Mesendoderm (in vitro differentiated cells): ENCODE measurements around the gene RASSF10.

Experiments
- DNase-seq: peaks from one replicate; pipeline ENCODE4 v3.0.0; 2013
- H2AK5ac ChIP-seq: 2 replicates; pipeline ENCODE4 v1.6.1; 2013; ENCODE audit warnings: low read length, inconsistent platforms
- H2BK120ac ChIP-seq: 2 replicates; pipeline ENCODE4 v1.6.1; 2013; ENCODE audit warnings: low read depth, mild to moderate bottlenecking, low read length, moderate library complexity, mixed read lengths
- H2BK15ac ChIP-seq: replicated peaks from 2 replicates; pipeline ENCODE4 v1.6.1; 2013; ENCODE audit warnings: low read depth, mild to moderate bottlenecking, moderate library complexity
- H2BK5ac ChIP-seq: 2 replicates; pipeline ENCODE4 v1.6.1; 2013; ENCODE audit warnings: low read length, inconsistent platforms
- H3K18ac ChIP-seq: 2 replicates; pipeline ENCODE4 v1.6.1; 2013; ENCODE audit warnings: mild to moderate bottlenecking, low read length, mixed read lengths
- H3K23ac ChIP-seq: one replicate; pipeline ENCODE4 v1.6.1; 2013; ENCODE audit warnings: low read length
- H3K27ac ChIP-seq: 2 replicates; pipeline ENCODE4 v1.5.1; 2013; ENCODE audit warnings: low read depth, mild to moderate bottlenecking, inconsistent platforms, low read length, moderate library complexity
- H3K27me3 ChIP-seq: 2 replicates; pipeline ENCODE4 v1.6.1; 2013; ENCODE audit warnings: low read length, control low read depth, mild to moderate bottlenecking, inconsistent platforms; ENCODE audit not compliant: insufficient read depth, poor library complexity
- H3K36me3 ChIP-seq: 2 replicates; pipeline ENCODE4 v1.6.1; 2013; ENCODE audit warnings: low read length, inconsistent platforms; ENCODE audit not compliant: control insufficient read depth, insufficient read depth
- H3K4ac ChIP-seq: one replicate; pipeline ENCODE4 v1.6.1; 2013; ENCODE audit warnings: low read depth, mild to moderate bottlenecking, low read length, moderate library complexity
- H3K4me1 ChIP-seq: 2 replicates; pipeline ENCODE4 v1.6.1; 2013; ENCODE audit warnings: low read depth, low read length, inconsistent platforms; ENCODE audit not compliant: control insufficient read depth
- H3K4me2 ChIP-seq: 2 replicates; pipeline ENCODE4 v1.6.1; 2013; ENCODE audit warnings: low read length
- H3K4me3 ChIP-seq: 2 replicates; pipeline ENCODE4 v1.5.1; 2013; ENCODE audit warnings: mild to moderate bottlenecking, low read length
- H3K56ac ChIP-seq: one replicate; pipeline ENCODE4 v1.6.1; 2013; ENCODE audit warnings: low read length
- H3K79me1 ChIP-seq: 2 replicates; pipeline ENCODE4 v1.6.1; 2013; ENCODE audit warnings: low read length, inconsistent platforms
- H3K79me2 ChIP-seq: 2 replicates; pipeline ENCODE4 v1.6.1; 2013; ENCODE audit warnings: mild to moderate bottlenecking, low read length; ENCODE audit not compliant: control insufficient read depth, insufficient read depth
- H3K9ac ChIP-seq: 2 replicates; pipeline ENCODE4 v1.6.1; 2013; ENCODE audit warnings: low read length, inconsistent platforms
- H4K5ac ChIP-seq: one replicate; pipeline ENCODE4 v1.6.1; 2013; ENCODE audit warnings: low read length
- H4K8ac ChIP-seq: one replicate; pipeline ENCODE4 v1.6.1; 2013; ENCODE audit warnings: low read depth, mild to moderate bottlenecking, control low read depth, low read length, moderate library complexity
- WGBS: extraction: QIAGEN DNeasy Blood & Tissue Kit; methylation state at CpG from one replicate; pipeline ENCODE4 v1.1.7; 2013; ENCODE audit warnings: low lambda C conversion rate, missing lambda C conversion rate; ENCODE audit not compliant: insufficient coverage; ENCODE audit errors: extremely low coverage; 5-methylcytosine and 5-hydroxymethylcytosine counted together

RASSF10 gene

DNA sequence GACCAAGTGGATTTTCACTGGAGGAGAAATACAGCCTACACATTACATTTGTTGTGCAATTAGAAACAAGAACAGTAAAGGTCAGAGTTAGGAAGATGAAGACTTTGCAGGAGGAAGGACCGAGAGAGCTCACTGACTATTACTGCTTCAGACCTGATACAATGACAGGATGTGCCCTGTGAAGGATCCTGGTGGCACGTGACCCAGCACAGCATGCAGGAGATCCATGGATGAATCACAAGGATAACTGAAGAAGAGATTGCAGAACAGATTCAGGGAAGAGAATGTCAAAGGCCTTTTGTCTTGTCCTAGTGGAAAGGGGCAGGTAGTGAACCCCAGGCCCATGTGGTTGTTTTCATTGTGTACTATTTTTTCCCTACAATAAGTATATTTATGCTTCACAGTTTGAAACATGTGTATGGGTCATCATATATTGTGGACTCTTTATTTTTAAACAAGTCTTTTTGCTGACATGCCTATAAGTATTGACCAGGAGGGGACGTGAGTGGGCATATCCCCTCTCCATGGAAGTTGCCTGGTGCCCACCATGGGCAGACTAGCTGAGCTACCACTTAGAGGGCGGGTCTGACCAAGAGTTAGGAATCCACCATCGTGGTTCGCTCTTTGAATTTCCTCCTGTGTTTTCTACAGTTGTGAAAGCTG is 44.3 kb downstream of the RASSF10 start:
- DNase-seq, result peak; percentile 23
- WGBS, result no CpG with 5 or more reads among the region's 6 CpGs

DNA sequence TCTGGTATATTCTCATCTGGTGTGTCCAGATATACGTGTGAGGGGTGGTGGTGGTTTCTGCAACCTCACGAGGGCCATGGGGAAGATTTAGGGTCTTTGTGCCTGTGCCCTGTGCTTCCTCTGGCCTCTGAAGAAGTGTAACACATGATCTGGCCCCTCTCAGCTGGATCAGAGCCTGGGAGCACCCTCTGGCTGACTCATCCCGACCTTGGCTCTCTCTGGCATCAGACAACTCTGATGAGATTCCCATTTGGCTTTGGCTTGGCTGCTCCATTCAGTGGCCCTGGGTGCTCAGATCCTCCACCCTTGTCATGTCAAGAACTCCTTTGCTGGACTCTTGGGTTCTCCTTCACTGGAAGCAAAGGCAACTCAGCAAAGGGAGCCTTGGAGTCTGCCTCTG is 45.2 kb downstream of the RASSF10 start:
- no peak overlapping the region for H3K4me2 ChIP-seq
- H4K5ac ChIP-seq, result no peak overlapping the region
- no peak overlapping the region for H2BK5ac ChIP-seq
- H3K27me3 ChIP-seq, result no peaks in the 10 kb centered on the region
- H3K56ac ChIP-seq, result no peak overlapping the region
- H2BK120ac ChIP-seq, result no peak overlapping the region
- H3K79me1 ChIP-seq, result no peaks in the 10 kb centered on the region
- whole genome bisulfite sequencing, result no CpG with 5 or more reads among the region's 3 CpGs
- H3K4me3 ChIP-seq, result no peak overlapping the region
- no peak overlapping the region for H3K27ac ChIP-seq
- H3K18ac ChIP-seq, result no peak overlapping the region
- no peak for DNase-seq
- no peaks in the 10 kb centered on the region for H3K79me2 ChIP-seq
- no peak overlapping the region for H4K8ac ChIP-seq
- no peak overlapping the region for H3K23ac ChIP-seq
- no peak overlapping the region for H2AK5ac ChIP-seq
- H2BK15ac ChIP-seq, result no peak overlapping the region
- H3K36me3 ChIP-seq, result no peaks in the 10 kb centered on the region
- H3K9ac ChIP-seq, result no peak overlapping the region
- H3K4me1 ChIP-seq, result peaks cover 7% of the 10 kb centered on the region
- no peak overlapping the region for H3K4ac ChIP-seq

More for the DNA sequence above, 44.3 kb downstream of the RASSF10 start:
- H2AK5ac ChIP-seq, result no peak overlapping the region
- H3K27ac ChIP-seq, result no peak overlapping the region
- no peak overlapping the region for H2BK5ac ChIP-seq
- no peak overlapping the region for H2BK120ac ChIP-seq
- no peak overlapping the region for H3K4ac ChIP-seq
- H3K36me3 ChIP-seq, result no peaks in the 10 kb centered on the region
- H2BK15ac ChIP-seq, result no peak overlapping the region
- no peak overlapping the region for H3K4me2 ChIP-seq
- no peak overlapping the region for H3K9ac ChIP-seq
- H4K8ac ChIP-seq, result no peak overlapping the region
- H3K79me1 ChIP-seq, result no peaks in the 10 kb centered on the region
- H4K5ac ChIP-seq, result no peak overlapping the region
- H3K27me3 ChIP-seq, result no peaks in the 10 kb centered on the region
- H3K4me3 ChIP-seq, result no peak overlapping the region
- no peaks in the 10 kb centered on the region for H3K79me2 ChIP-seq
- H3K18ac ChIP-seq, result no peak overlapping the region
- no peak overlapping the region for H3K56ac ChIP-seq
- H3K4me1 ChIP-seq, result peaks cover 7% of the 10 kb centered on the region
- no peak overlapping the region for H3K23ac ChIP-seq

DNA sequence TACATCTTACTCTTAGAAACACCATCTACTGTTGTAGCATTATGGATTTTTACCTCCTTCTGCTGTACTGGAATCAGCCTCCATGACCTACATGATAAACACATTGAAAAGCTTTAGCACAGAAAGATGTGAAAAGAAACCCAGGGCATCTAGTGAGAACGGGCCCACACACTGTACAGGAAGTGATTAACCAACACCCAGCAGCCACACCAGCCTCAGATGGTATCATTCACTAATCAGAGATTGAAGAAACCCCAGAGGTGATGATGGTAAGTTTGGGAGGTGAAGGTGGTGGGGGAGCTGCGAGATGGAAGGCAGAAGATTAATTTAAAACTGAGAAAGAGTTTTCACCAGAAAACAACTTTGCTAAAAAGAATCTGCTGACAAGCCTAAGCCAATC is 46.1 kb downstream of the RASSF10 start:
- H3K4me3 ChIP-seq, result no peak overlapping the region
- no peak overlapping the region for H2BK5ac ChIP-seq
- no peak for DNase-seq
- no peak overlapping the region for H3K9ac ChIP-seq
- H2BK15ac ChIP-seq, result no peak overlapping the region
- H3K79me2 ChIP-seq, result no peaks in the 10 kb centered on the region
- no peak overlapping the region for H3K56ac ChIP-seq
- H3K4ac ChIP-seq, result no peak overlapping the region
- no peak overlapping the region for H3K18ac ChIP-seq
- H2BK120ac ChIP-seq, result no peak overlapping the region
- H3K79me1 ChIP-seq, result no peaks in the 10 kb centered on the region
- H4K8ac ChIP-seq, result no peak overlapping the region
- H4K5ac ChIP-seq, result no peak overlapping the region
- no CpG with 5 or more reads among the region's 2 CpGs for WGBS
- peaks cover 7% of the 10 kb centered on the region for H3K4me1 ChIP-seq
- H3K27me3 ChIP-seq, result no peaks in the 10 kb centered on the region
- H3K36me3 ChIP-seq, result no peaks in the 10 kb centered on the region
- H3K4me2 ChIP-seq, result no peak overlapping the region
- no peak overlapping the region for H2AK5ac ChIP-seq
- no peak overlapping the region for H3K27ac ChIP-seq
- no peak overlapping the region for H3K23ac ChIP-seq

DNA sequence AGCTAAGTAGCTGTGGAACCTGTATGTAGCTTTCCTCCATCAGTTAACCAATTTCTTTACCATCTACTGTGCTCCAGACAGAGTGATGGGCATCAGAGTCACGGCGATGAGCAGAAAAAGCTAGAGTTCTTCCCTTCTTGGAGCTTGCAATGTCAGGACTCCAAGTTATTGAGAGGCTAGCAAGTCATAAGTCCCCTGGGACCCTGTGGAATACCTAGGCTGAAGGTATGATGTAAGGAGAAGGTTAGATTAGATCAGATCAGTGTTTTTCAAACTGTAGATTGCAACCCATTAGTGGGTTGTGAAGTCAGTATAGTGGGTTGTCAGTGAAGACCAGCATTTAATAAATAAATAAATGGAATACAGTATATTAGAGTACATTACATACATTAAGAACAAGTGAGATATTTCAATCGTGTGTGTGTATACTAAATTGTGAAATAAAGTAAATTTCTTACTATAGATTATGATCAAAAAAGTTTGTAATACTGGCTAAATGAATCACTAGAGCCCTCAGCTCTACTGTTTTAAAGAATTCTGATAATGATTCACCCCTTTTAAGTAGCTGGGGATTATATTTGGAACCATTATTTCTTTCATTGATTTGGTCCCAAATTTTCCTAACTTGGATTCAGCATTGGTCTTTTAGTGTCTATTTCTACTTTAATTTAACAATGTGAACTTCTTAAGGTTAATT is 52.3 kb downstream of the RASSF10 start:
- H3K27me3 ChIP-seq, result no peaks in the 10 kb centered on the region
- no peaks in the 10 kb centered on the region for H3K79me2 ChIP-seq
- H3K79me1 ChIP-seq, result no peaks in the 10 kb centered on the region
- no peak overlapping the region for H4K8ac ChIP-seq
- H2BK120ac ChIP-seq, result no peak overlapping the region
- no peak overlapping the region for H3K23ac ChIP-seq
- no peaks in the 10 kb centered on the region for H3K36me3 ChIP-seq
- H3K4me2 ChIP-seq, result no peak overlapping the region
- H3K4me1 ChIP-seq, result peaks cover 2% of the 10 kb centered on the region
- no peak overlapping the region for H3K4ac ChIP-seq
- H3K18ac ChIP-seq, result no peak overlapping the region
- H2BK5ac ChIP-seq, result no peak overlapping the region
- H4K5ac ChIP-seq, result no peak overlapping the region
- H2BK15ac ChIP-seq, result no peak overlapping the region
- H3K27ac ChIP-seq, result no peak overlapping the region
- no peak overlapping the region for H3K56ac ChIP-seq
- no peak overlapping the region for H3K9ac ChIP-seq
- no peak overlapping the region for H3K4me3 ChIP-seq
- WGBS, result no CpG with 5 or more reads among the region's 3 CpGs
- DNase-seq, result peak; percentile 58
- no peak overlapping the region for H2AK5ac ChIP-seq
